Mesodermal cell (in vitro differentiated cells): ENCODE results near the gene MRPS22.
"Not testable (repeated sequence)": the region's sequence is repeated elsewhere in the genome, so short reads cannot be mapped to it uniquely, and the experiment has no call there.

Experiments used
- H3K27ac ChIP-seq: 2 replicates; pipeline ENCODE4 v1.7.0; 2013; ENCODE audit warnings: mild to moderate bottlenecking, low read depth, low read length, moderate library complexity; ENCODE audit not compliant: severe bottlenecking
- H3K36me3 ChIP-seq: 2 replicates; pipeline ENCODE4 v1.7.1; 2013; ENCODE audit warnings: mild to moderate bottlenecking, low read length, moderate library complexity; ENCODE audit not compliant: control insufficient read depth, insufficient read depth
- H3K4me1 ChIP-seq: one replicate; pipeline ENCODE4 v1.7.1; 2013; ENCODE audit warnings: mild to moderate bottlenecking, low read length; ENCODE audit not compliant: insufficient read depth, control insufficient read depth, poor library complexity, severe bottlenecking
- H3K4me3 ChIP-seq: 2 replicates; pipeline ENCODE4 v1.7.0; 2013; ENCODE audit warnings: low read length, control low read depth, mild to moderate bottlenecking; ENCODE audit not compliant: insufficient read depth, poor library complexity, severe bottlenecking; ENCODE audit errors: extremely low read depth
- H3K9me3 ChIP-seq: 2 replicates; pipeline ENCODE4 v1.7.1; 2013; ENCODE audit warnings: mild to moderate bottlenecking, low read length, moderate library complexity; ENCODE audit not compliant: control insufficient read depth
- WGBS, 2 experiments: methylation state at CpG; one replicate each; pipeline ENCODE4 v1.1.5; 2013; ENCODE audit warnings: missing lambda C conversion rate in 2 of 2; ENCODE audit not compliant: insufficient coverage in 2 of 2; 5-methylcytosine and 5-hydroxymethylcytosine counted together

MRPS22 gene

DNA sequence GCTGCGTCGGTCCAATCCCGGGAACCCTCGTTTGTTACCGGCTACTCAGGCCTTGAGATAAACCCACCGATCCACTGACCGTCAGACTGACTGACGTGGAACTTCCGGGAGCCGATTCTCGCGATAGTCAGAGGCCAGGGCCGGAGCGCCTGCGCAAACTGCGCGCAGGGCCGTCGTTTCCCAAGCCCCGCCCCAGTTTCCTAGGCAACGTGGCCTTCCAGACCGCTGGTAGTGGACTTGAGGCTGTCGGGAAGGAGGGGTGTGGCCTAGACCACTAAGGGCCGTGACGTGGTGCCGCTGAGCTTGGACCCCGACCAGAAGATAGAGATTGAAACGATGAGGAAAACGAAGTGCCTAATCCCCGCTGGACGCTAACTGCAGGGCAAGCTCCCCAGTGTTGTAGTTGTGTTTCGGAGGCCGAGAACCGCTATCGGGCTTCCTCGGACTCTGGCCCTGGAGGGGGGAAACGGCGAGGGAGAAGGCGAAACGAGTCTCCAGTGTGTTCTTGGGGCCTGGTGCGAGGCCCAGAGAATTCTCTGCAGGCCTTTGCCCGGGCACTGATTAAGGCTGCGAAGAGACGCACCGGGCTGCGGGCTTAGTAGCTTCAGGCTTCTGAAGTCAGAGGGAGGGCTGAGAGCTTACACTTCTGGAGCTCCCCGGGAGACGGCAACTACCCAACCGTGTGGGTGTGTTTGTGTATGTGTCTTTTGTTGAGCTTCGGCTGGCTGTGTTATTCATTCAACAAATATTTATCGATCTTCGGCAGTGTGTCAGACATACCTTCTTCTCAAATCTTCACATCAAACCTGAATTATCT is 45.9 kb downstream of the MRPS22 start, which contains the start of gene COPB2:
Gene COPB2, minus strand, starts transcription at position 96 of the 817 bp plus-strand sequence. CDS start 97 bp downstream, outside the sequence.
- H3K4me1 ChIP-seq, result peaks cover 3% of the 10 kb centered on the region
- peak within 1 kb of the TSS; percentile 91 for H3K4me3 ChIP-seq
- 0% methylated on average over 36 to 44 of the region's 52 CpGs for WGBS, 2 experiments
- peaks cover 8% of the 10 kb centered on the region for H3K36me3 ChIP-seq
- peak within 1 kb of the TSS; percentile 99 for H3K27ac ChIP-seq
- H3K9me3 ChIP-seq, result no peaks in the 10 kb centered on the region

GRCh38 chr3:139394116-139394515 is 50.3 kb downstream of the MRPS22 start:
- Histone ChIP-seq H3K4me1 (peaks cover 3% of the 10 kb centered on the region), H3K9me3 (no peaks in the 10 kb centered on the region), H3K36me3 (no peaks in the 10 kb centered on the region), H3K27ac (no peak overlapping the region), H3K4me3 (no peak overlapping the region)

DNA sequence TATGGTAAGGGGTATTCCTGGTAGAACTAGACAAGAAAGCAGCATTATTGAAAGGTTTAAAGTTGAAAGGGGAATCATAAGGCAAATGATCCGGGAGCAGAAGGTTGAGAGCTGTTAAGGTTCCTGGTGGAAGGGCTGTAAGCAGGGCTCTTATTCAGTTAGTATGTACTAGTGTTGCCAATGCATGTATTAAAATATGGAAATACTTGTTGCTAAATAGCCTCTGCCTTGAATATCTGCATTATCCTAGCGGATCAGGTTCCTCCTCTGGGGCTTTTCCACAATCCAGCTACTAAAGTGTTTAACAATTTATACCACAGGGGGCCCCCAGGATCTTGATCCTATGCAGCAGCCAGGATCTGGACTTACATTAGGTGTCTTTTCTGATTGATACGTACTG is 52.9 kb downstream of the MRPS22 start:
- H3K4me1 ChIP-seq, result no peaks in the 10 kb centered on the region

GRCh38 chr3:139401155-139401554 is 57.3 kb downstream of the MRPS22 start:
- H3K4me1 ChIP-seq, H3K4me3 ChIP-seq, H3K27ac ChIP-seq, H3K36me3 ChIP-seq: not testable (repeated sequence)
- WGBS, 2 experiments, result no CpG with 5 or more reads among the region's 2 CpGs
- peaks cover 29% of the 10 kb centered on the region for H3K9me3 ChIP-seq

More for the DNA sequence above, 52.9 kb downstream of the MRPS22 start:
- H3K27ac ChIP-seq, result no peak overlapping the region
- WGBS, 2 experiments, result 94 to 100% methylated on average over 2 to 3 of the region's 3 CpGs
- peaks cover 3% of the 10 kb centered on the region for H3K9me3 ChIP-seq
- H3K36me3 ChIP-seq, result no peaks in the 10 kb centered on the region
- no peak overlapping the region for H3K4me3 ChIP-seq
